Body of pancreas (tissue), 4 donors: ENCODE data around the gene STAB1.

ENCODE experiments used
- POLR2A ChIP-seq, 3 donors: fragments of 450-650 bp; IDR thresholded peaks; one replicate each; pipeline ENCODE4 v1.6.1; 2016; ENCODE audit warnings: antibody characterized with exemption in 3 of 3, mild to moderate bottlenecking in 2 of 3
- TF ChIP-seq, protein P1 (sequence below), 7 experiments: fragments of 450-650 bp in 4 of 7; fragments of 200-600 bp in 3 of 7; sonication (generic) in 3 of 7; IDR thresholded peaks; one replicate each; pipeline ENCODE4 v1.5.1; 2016 to 2019; ENCODE audit warnings: antibody characterized with exemption in 7 of 7

DNA sequence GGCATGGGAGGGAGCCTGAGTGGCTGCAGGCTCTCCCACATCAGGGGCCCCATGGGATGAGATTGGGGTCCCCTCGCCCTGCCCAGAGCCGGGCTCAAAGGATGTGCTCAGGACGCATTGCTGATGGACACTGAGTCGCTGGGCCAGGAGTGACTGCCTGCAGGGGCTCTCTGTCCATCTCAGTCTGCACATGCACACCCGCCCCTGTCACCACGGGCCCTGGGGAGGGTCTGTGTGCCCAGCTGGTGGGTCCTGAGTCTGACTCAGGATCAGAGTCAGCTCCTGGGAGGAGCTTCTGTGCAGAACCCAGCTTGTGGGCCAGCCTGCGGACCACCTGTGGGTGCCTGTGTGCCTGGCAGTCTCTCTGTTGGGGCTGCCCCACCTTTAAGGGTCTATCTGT, 18.1 kb downstream of the STAB1 start:
- TF ChIP-seq, protein P1, sequence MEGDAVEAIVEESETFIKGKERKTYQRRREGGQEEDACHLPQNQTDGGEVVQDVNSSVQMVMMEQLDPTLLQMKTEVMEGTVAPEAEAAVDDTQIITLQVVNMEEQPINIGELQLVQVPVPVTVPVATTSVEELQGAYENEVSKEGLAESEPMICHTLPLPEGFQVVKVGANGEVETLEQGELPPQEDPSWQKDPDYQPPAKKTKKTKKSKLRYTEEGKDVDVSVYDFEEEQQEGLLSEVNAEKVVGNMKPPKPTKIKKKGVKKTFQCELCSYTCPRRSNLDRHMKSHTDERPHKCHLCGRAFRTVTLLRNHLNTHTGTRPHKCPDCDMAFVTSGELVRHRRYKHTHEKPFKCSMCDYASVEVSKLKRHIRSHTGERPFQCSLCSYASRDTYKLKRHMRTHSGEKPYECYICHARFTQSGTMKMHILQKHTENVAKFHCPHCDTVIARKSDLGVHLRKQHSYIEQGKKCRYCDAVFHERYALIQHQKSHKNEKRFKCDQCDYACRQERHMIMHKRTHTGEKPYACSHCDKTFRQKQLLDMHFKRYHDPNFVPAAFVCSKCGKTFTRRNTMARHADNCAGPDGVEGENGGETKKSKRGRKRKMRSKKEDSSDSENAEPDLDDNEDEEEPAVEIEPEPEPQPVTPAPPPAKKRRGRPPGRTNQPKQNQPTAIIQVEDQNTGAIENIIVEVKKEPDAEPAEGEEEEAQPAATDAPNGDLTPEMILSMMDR (IDR thresholded peaks at IDR 0.05): no peak
- TF ChIP-seq POLR2A (IDR thresholded peaks at IDR 0.05): no peak
